Measurements from ENCODE around the gene LRP6.

Gene LRP6

DNA sequence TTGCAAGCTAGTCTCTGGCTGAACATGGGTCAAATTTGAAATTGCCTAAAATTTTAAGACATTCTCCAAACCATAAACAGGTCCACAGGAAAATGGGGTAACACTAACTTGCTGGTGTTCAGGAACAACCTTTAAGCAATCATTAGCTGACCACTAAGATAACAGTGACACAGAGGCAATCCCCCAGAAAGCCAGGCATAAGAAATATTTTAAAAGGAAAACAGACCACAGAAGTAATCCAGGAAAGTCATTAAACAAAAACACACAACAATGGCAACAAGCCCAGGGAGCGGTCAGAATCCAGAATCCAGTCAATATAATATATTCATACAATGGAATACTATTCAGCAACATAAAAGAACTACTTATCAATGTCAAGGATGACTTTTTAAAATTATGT lies 59.1 kb downstream of the LRP6 start:
- Histone ChIP-seq H3K9me3 (no peaks in the 10 kb centered on the region), H3K27ac (no peak overlapping the region), H3K27me3 (no peaks in the 10 kb centered on the region), H3K4me1 (ENCODE audit: control insufficient read depth in 1 of 2, insufficient read depth in 1 of 2, low read depth in 1 of 2, low read length in 1 of 2) (no peaks in the 10 kb centered on the region), H3K4me3 (ENCODE audit: low read depth in 1 of 2, low read length in 1 of 2) (no peak overlapping the region), H3K36me3 (no peaks in the 10 kb centered on the region)
- TF ChIP-seq, protein P1, sequence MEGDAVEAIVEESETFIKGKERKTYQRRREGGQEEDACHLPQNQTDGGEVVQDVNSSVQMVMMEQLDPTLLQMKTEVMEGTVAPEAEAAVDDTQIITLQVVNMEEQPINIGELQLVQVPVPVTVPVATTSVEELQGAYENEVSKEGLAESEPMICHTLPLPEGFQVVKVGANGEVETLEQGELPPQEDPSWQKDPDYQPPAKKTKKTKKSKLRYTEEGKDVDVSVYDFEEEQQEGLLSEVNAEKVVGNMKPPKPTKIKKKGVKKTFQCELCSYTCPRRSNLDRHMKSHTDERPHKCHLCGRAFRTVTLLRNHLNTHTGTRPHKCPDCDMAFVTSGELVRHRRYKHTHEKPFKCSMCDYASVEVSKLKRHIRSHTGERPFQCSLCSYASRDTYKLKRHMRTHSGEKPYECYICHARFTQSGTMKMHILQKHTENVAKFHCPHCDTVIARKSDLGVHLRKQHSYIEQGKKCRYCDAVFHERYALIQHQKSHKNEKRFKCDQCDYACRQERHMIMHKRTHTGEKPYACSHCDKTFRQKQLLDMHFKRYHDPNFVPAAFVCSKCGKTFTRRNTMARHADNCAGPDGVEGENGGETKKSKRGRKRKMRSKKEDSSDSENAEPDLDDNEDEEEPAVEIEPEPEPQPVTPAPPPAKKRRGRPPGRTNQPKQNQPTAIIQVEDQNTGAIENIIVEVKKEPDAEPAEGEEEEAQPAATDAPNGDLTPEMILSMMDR (IDR thresholded peaks at IDR 0.05): no peak

DNA sequence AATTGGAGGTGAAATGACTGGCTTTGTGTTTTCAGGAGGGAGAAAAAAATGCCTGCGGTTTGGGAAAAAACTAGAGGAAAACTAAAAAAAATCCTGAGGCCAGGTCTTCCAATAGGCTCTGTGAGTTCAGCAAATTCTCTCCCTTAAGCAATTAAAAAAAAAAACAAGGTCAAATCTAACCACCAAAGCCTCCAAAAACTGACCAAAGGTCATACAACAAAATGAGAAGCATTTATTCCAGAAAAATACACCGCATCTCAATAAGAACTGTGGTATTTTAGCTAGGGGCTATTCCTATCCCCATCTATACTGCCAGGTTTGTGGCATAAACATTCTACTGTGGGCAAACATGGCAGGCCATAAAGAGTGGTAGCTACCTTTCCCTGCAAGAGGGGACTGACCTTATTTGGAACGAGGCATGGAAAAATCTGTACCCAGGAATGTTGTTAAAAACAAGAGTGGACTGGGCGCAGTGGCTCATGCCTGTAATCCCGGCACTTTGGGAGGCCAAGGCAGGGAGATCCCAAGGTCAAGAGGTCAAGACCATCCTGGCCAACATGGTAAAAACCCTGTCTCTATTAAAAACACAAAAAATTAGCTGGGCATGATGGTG lies 60.0 kb downstream of the LRP6 start:
- TF ChIP-seq, protein P1 (IDR thresholded peaks at IDR 0.05): no peak
- Histone ChIP-seq H3K9me3 (no peaks in the 10 kb centered on the region), H3K27ac (no peak overlapping the region), H3K36me3 (no peaks in the 10 kb centered on the region), H3K27me3 (no peaks in the 10 kb centered on the region), H3K4me1 (ENCODE audit: control insufficient read depth in 1 of 2, insufficient read depth in 1 of 2, low read depth in 1 of 2, low read length in 1 of 2) (no peaks in the 10 kb centered on the region), H3K4me3 (ENCODE audit: low read depth in 1 of 2, low read length in 1 of 2) (no peak overlapping the region)

DNA sequence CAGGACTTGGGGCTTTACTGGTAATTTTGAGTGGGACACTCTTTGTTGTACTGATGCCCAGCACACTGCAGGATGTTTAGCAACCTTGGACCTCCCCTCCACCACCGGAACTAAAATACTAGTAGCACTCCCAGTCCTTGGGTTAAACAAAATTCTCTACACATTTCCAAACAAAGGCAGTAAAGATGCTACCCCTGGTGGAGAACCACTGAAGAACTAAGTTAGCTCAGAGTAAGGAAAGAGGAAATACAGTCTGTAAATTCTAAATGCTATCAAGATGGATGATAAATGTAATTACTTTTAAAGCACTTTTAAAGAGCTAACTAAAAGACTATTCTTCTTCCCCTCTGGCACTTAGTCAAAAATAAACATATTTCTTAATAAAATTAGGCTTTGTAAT lies 64.1 kb downstream of the LRP6 start:
- Histone ChIP-seq H3K4me1 (ENCODE audit: control insufficient read depth in 1 of 2, insufficient read depth in 1 of 2, low read depth in 1 of 2, low read length in 1 of 2) (no peaks in the 10 kb centered on the region), H3K36me3 (no peaks in the 10 kb centered on the region), H3K4me3 (ENCODE audit: low read depth in 1 of 2, low read length in 1 of 2) (no peak overlapping the region), H3K27me3 (no peaks in the 10 kb centered on the region), H3K27ac (no peak overlapping the region), H3K9me3 (no peaks in the 10 kb centered on the region)
- TF ChIP-seq, protein P1 (IDR thresholded peaks at IDR 0.05): no peak

DNA sequence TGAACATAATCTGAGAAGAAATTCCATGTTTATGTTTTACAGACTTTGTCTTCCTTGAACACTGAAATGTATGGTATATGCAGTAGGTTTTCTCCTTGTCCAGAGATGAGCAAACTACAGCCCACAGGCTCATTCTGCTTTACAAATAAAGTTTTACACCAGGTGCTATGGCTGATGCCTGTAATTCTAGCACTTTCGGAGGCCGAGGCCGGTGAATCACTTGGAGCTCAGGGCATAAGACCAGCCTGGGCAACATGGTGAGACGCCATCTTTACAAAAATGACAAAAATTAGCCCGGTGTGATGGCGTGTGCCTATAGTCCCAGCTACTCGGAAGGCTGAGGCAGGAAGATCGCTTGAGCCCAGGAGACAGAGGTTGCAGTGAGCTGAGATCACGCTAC lies 64.7 kb downstream of the LRP6 start:
- H3K27me3 ChIP-seq: no peaks in the 10 kb centered on the region
- no peaks in the 10 kb centered on the region for H3K36me3 ChIP-seq
- no peaks in the 10 kb centered on the region for H3K9me3 ChIP-seq
- H3K4me1 ChIP-seq (ENCODE audit: control insufficient read depth in 1 of 2, insufficient read depth in 1 of 2, low read depth in 1 of 2, low read length in 1 of 2): no peaks in the 10 kb centered on the region
- no peak overlapping the region for H3K27ac ChIP-seq
- TF ChIP-seq, protein P1 (IDR thresholded peaks at IDR 0.05): no peak
- H3K4me3 ChIP-seq (ENCODE audit: low read depth in 1 of 2, low read length in 1 of 2): no peak overlapping the region

DNA sequence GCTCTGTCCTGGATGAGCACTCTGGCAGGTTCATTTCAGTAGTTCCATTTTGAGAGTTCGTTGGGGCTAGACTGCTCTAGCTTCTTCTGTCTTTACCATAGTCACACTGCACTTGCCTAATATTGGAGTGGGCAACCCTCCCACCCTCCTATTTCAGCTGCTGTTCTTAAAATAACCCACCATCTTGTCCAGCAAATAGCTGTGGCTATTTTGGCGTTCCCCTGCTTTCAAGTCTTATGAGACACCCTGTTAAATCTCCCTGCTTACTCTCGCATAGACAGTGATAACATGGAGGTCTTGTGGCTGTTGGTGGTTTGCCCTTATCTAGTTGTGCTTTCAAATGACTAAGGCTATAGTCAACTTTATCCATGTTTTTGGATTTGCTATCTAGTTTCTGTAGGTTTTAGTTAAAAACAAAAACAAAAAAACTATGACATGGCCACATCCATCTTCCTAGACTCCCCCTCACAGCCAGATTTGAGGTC lies 65.5 kb downstream of the LRP6 start:
- H3K27me3 ChIP-seq: no peaks in the 10 kb centered on the region
- no peaks in the 10 kb centered on the region for H3K4me1 ChIP-seq (ENCODE audit: control insufficient read depth in 1 of 2, insufficient read depth in 1 of 2, low read depth in 1 of 2, low read length in 1 of 2)
- no peaks in the 10 kb centered on the region for H3K36me3 ChIP-seq
- no peak overlapping the region for H3K27ac ChIP-seq
- H3K9me3 ChIP-seq: no peaks in the 10 kb centered on the region
- H3K4me3 ChIP-seq (ENCODE audit: low read depth in 1 of 2, low read length in 1 of 2): no peak overlapping the region
- TF ChIP-seq, protein P1 (IDR thresholded peaks at IDR 0.05): no peak
